SU-DHL-6 (cell line): ENCODE data around the gene MTA3.

Experiments
- CTCF ChIP-seq: fragments of 200-600 bp; sonication (generic); IDR thresholded peaks from one replicate; pipeline ENCODE4 v1.5.1; 2017; ENCODE audit warnings: antibody characterized with exemption, mild to moderate bottlenecking, low read length, moderate library complexity; ENCODE audit not compliant: insufficient read depth, poor library complexity, severe bottlenecking
- EZH2phosphoT487 ChIP-seq: fragments of 200-600 bp; sonication (generic), shearing (Covaris generic); conservative IDR thresholded peaks from 2 replicates; pipeline ENCODE4 v1.6.1; 2018; ENCODE audit warnings: mild to moderate bottlenecking, antibody characterized with exemption, low read length, moderate library complexity, mixed read lengths

GRCh38 chr2:42714686-42715085, 146.3 kb downstream of the MTA3 start:
- no peak for TF ChIP-seq CTCF
- no peak for TF ChIP-seq EZH2phosphoT487
